ENCODE results near the gene EMSY.
"Not testable (repeated sequence)": the region's sequence is repeated elsewhere in the genome, so short reads cannot be mapped to it uniquely, and the experiment has no call there.

The EMSY gene, protein sequence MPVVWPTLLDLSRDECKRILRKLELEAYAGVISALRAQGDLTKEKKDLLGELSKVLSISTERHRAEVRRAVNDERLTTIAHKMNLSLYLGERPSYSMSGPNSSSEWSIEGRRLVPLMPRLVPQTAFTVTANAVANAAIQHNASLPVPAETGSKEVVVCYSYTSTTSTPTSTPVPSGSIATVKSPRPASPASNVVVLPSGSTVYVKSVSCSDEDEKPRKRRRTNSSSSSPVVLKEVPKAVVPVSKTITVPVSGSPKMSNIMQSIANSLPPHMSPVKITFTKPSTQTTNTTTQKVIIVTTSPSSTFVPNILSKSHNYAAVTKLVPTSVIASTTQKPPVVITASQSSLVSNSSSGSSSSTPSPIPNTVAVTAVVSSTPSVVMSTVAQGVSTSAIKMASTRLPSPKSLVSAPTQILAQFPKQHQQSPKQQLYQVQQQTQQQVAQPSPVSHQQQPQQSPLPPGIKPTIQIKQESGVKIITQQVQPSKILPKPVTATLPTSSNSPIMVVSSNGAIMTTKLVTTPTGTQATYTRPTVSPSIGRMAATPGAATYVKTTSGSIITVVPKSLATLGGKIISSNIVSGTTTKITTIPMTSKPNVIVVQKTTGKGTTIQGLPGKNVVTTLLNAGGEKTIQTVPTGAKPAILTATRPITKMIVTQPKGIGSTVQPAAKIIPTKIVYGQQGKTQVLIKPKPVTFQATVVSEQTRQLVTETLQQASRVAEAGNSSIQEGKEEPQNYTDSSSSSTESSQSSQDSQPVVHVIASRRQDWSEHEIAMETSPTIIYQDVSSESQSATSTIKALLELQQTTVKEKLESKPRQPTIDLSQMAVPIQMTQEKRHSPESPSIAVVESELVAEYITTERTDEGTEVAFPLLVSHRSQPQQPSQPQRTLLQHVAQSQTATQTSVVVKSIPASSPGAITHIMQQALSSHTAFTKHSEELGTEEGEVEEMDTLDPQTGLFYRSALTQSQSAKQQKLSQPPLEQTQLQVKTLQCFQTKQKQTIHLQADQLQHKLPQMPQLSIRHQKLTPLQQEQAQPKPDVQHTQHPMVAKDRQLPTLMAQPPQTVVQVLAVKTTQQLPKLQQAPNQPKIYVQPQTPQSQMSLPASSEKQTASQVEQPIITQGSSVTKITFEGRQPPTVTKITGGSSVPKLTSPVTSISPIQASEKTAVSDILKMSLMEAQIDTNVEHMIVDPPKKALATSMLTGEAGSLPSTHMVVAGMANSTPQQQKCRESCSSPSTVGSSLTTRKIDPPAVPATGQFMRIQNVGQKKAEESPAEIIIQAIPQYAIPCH (N-terminal part only)

DNA sequence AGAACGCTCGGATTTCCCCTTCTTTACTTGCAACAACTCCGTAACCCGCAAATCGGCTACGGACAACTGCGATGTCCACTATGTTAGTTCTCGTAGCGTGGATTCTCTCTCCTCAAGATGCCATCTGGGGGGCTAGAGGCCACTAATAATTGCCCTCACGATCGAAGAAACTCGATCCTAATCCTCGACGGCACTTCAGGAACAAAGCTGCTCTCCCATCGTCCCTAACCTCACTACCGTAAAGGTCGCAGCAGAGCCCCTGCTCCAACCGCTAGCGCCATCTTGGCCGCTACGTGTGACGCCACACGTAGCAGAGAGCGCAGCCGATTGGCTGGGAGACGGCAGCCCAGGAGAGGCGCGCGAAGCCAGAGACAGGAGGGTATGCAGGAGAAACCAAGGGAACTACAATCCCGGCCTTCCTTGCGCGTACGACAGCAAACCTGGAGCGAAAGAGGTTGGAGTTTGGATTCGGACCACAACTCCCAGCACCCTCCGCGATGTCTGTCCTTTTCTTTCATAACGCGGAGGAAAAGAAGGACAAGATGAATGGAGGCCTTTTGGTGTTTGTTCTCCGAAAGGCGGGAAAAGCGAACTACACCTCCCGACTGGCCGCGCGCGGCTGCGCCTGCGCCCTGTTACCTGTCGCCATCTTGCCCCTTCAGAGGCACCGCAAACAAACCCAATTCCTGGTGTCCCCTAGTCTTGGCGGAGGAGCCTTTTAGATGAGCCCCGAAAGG, at the start of gene EMSY:
Gene EMSY (plus strand): TSS at position 635 of the 737 bp plus-strand sequence. CDS start 1,921 bp downstream, outside the sequence.
- DNase-seq, result peak; percentile 98 to 99
- no peak for TF ChIP-seq GATA1 (IDR thresholded peaks at IDR 0.05; ENCODE audit: low read depth, low read length)
- TF ChIP-seq POLR2A (IDR thresholded peaks at IDR 0.05; ENCODE audit: low read length), result peak; percentile 100

DNA sequence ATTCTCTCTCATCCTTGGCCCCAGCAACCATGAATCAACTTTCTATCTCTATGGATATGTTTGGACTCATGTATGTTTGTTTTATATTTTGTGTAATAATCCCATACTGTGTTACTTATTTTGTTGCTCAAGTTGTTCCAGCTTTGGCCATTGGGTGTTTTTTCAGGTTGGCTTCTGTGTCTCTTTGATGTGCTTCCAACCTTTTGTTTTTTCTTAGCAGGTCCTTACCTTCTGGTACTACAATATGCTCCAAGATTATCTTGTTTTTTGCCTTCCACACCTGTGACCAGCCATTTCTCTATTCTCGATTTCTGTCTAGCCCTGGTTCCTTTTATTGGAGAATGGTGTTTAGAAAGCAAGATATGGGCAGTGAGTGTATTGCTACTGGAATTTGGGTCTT, 49.5 kb upstream of the EMSY start:
- TF ChIP-seq GATA1 (IDR thresholded peaks at IDR 0.05; ENCODE audit: low read depth, low read length), result no peak
- no peak for DNase-seq

DNA sequence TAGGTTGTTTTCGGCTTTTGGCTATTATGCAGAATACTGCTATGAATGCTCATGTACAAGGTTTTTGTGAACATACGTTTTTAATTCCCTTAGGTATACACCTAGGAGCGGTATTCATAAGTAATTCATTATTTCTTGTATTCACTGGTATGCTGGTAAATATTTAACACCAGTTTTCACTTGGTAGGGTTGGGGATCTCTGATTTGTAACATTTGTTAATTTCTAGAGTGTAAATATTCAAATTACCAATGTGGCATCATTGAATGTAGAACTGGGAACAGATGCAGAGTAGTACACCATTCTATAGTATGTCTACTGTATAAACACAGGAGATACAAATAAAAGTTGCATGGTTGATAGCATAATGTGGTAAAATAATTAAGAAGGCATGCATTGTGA, 47.4 kb upstream of the EMSY start:
- no peak for DNase-seq
- TF ChIP-seq POLR2A (IDR thresholded peaks at IDR 0.05; ENCODE audit: low read length) (no peak), GATA1 (IDR thresholded peaks at IDR 0.05; ENCODE audit: low read depth, low read length) (no peak)

DNA sequence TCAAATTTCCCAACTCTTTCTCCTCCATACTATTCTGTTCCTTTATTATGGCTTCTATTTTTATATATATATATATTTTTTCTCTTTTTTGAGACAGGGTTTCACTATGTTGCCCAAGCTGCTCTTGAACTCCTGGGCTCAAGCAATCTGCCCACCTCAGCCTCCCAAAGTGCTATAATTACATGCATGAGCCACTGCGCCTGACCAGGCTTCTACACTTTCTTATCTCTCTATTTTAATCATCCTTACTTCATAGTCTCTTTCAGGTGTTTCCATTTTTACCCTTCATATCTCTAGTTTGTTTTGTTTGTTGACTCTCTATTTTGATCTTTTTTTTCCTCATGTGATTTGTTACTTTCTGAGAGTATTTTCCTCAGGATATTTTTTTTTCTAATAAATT, 43.9 kb upstream of the EMSY start:
- TF ChIP-seq POLR2A (IDR thresholded peaks at IDR 0.05; ENCODE audit: low read length) (no peak), GATA1 (IDR thresholded peaks at IDR 0.05; ENCODE audit: low read depth, low read length) (no peak)
- DNase-seq, result no peak

DNA sequence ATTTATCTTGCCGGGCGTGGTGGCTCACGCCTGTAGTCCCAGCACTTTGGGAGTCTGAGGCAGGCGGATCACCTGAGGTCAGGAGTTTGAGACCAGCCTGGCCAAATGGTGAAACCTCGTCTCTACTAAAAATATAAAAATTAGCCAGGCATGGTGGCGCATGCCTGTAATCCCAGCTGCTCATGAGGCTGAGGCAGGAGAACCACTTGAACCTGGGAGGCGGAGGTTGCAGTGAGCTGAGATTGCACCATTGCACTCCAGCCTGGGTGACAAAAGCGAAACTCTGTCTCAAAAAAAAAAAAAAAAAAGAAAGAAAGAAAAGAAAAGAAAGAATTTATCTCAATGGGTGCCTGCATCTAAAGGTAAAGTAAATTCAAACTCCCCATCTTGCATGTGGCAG, 43.3 kb upstream of the EMSY start:
- DNase-seq, result not testable (repeated sequence)

DNA sequence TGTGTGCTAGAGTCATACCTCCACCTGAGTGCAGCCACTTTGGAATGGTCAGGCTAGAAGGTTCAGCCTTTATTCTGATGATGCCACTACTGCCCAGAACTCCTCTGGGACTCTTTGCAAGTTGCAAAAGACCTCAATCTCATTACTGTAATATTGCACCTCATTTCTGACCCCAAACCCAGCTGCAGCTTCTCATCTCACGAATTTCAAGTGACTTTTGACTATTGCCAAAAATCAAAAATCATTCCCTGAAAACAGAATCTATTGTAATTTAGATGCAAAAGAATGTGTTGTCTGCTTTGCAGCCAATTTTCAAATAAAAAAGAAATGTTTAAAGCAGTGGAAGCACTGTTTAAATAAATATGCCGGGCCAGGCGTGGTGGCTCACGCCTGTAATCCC, 38.5 kb upstream of the EMSY start:
- TF ChIP-seq GATA1 (IDR thresholded peaks at IDR 0.05; ENCODE audit: low read depth, low read length) (no peak), POLR2A (IDR thresholded peaks at IDR 0.05; ENCODE audit: low read length) (no peak)
- no peak for DNase-seq

DNA sequence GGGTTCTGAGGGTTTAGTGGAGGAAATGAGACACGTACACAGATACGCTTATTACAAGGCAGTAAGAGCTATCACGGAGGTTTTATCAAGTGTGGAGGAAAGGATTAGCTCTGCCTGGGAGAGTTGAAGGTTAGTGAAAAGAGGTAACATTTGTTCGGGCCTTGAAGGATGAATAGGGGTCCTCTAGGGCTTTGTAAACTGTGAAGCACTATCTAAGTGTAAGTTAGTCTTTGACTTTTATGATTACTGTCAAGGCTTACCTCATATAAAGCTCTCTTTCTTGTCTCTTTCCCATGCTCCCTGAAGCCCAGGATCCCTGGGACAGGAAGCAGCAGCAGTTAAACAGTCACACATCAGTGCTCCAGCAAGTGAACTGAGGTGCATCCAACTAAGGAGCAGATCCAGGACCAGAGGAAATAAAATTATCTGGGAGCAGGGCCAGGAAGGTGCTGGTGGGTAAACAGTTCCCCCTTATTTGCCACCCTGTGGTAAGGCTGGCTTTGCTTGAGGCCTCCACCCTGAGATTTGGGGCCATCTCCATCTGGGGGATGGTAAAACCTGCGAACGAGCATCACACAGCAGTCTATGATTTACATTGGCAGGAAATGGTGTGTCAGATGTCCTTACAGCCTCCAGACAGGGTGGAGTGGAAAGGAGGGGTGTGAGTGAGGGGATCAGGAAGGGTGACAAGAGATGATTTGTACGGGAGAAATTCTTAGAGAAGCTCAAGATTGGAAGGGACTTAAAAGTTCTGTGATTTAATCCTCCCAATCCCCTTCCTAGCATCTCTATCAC, 36.5 kb upstream of the EMSY start:
- TF ChIP-seq POLR2A (IDR thresholded peaks at IDR 0.05; ENCODE audit: low read length), result no peak
- no peak for TF ChIP-seq GATA1 (IDR thresholded peaks at IDR 0.05; ENCODE audit: low read depth, low read length)
- DNase-seq, result no peak

DNA sequence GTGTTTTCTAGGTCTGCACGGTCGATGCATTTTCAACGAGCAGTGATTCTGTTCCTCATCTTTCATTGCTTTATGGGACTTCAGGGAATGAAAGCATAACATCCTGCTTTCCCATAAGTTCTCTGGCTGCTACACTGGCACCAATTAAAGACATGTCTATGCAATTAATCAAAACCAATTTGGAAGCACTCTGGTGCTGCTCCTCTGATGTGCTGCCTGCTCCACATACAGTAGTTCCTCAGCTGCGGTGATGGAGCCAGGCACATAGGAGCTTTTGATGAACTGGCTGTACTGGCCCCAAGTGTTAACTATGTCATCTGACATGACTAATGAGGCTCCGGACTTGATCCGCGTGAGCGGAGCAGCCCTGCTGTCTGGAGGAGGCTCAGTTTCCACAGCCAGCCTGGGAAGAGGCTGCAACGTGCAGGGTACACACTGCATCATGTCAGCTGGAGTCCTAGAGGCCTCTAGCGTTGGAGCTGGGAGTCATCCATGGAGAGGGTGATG, 33.9 kb upstream of the EMSY start:
- DNase-seq, result no peak
- TF ChIP-seq GATA1 (IDR thresholded peaks at IDR 0.05; ENCODE audit: low read depth, low read length) (no peak), POLR2A (IDR thresholded peaks at IDR 0.05; ENCODE audit: low read length) (no peak)

DNA sequence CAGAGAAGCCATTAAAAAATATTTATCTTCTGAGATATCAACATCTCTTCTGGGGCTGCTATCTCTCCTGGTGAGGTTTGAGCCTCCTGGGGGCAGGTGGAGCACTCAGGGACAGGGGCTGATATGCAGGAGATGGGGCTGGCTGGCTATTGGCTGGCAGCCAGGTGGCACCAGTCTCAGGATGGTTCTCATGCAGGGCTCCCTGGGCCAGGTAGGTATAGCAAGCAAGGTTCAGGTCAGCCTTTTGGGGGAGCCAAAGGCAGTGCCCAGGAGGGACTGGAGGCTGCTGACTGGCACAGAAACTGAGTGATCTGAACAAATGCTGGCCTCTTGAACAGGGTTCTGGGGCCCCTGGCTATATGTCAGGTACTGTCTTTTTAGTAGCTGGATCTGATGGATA, 29.7 kb upstream of the EMSY start:
- no peak for DNase-seq
- no peak for TF ChIP-seq GATA1 (IDR thresholded peaks at IDR 0.05; ENCODE audit: low read depth, low read length)
- no peak for TF ChIP-seq POLR2A (IDR thresholded peaks at IDR 0.05; ENCODE audit: low read length)

DNA sequence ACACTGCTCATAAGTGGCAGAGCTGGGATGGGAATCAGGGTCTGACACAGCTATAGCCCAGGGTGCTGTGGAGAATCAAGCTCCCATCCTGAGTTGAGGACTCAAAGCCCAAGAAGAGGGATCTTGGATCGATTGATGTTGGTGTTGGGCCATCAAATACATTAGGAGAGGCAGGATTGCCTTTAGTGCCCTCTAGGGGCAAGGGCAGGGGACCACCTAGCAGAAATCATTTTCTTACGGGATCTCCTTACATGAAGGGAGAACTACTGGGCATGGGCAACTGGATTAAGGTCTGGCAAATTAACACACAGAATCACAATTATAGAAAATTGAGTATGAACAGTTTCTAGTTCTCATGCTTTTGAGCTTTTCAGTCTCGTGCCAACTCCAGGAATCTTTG, 24.9 kb upstream of the EMSY start:
- DNase-seq, result peak; percentile 24 to 48
- TF ChIP-seq POLR2A (IDR thresholded peaks at IDR 0.05; ENCODE audit: low read length) (no peak), GATA1 (IDR thresholded peaks at IDR 0.05; ENCODE audit: low read depth, low read length) (no peak)

DNA sequence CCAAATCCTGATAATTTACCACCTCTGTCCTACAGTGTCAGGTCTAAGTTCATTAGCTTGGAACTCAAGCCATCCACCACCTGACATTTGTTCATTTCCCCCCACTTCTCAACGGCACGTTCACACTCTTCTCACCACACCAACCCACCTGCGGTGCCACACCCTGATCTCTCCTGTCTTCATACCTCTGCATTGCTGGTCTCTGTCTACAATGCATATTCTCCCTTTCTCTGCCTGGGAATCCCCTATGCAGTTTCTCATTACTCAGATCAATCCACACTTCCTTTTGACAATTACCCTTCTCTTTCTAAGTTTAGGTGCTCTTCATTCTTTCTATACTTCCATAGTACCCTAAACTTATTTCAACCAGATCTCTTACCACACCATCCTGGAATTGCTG, 20.4 kb upstream of the EMSY start:
- no peak for DNase-seq
- TF ChIP-seq GATA1 (IDR thresholded peaks at IDR 0.05; ENCODE audit: low read depth, low read length), result no peak
- no peak for TF ChIP-seq POLR2A (IDR thresholded peaks at IDR 0.05; ENCODE audit: low read length)

DNA sequence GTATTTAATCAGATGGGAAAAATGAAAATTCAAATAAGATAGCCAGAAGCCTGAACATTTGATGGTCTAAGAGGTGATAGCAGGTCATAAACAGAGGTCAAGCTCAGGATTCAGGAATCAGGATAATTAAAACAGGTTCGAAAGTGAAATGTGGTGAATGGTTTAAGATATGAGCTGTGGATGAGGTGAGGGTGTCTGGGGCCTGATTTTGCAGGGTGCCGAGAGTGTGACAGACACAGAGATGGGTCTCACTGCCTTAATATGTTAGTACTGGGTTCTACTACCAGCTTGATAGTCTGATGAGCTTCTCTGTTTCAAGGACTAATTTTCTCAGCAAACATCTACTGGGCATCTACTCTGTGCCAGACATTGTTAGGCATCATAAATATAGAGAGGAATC, 19.9 kb upstream of the EMSY start:
- TF ChIP-seq POLR2A (IDR thresholded peaks at IDR 0.05; ENCODE audit: low read length), result no peak
- TF ChIP-seq GATA1 (IDR thresholded peaks at IDR 0.05; ENCODE audit: low read depth, low read length), result no peak
- DNase-seq, result no peak

Data from erythroblast (primary cell).